WTC11 (cell line): ENCODE results near the gene HLA-DMA. TPM values are rescaled to one million over a fixed set of nuclear protein-coding genes. Genes with fewer than 3 reads are reported as not detected.

Source experiments
- AR ChIP-seq: fragments of 250-450 bp; sonication (Bioruptor Pico); IDR thresholded peaks from 2 replicates; pipeline ENCODE4 v1.9.0; 2021; ENCODE audit warnings: mild to moderate bottlenecking
- ARID4B ChIP-seq: sonication (generic); formaldehyde crosslinking; IDR thresholded peaks from 2 replicates; pipeline ENCODE4 v1.8.0; 2023; ENCODE audit warnings: missing genetic modification reagents, mild to moderate bottlenecking, borderline replicate concordance
- CBFB ChIP-seq: sonication (generic); formaldehyde crosslinking; IDR thresholded peaks from 2 replicates; pipeline ENCODE4 v1.8.1; 2022; ENCODE audit warnings: mild to moderate bottlenecking, low read depth, missing genetic modification reagents
- E2F5 ChIP-seq: sonication (generic); formaldehyde crosslinking; IDR thresholded peaks from 2 replicates; pipeline ENCODE4 v1.8.1; 2022; ENCODE audit warnings: mild to moderate bottlenecking, moderate library complexity, missing genetic modification reagents
- ELF4 ChIP-seq: sonication (generic); formaldehyde crosslinking; IDR thresholded peaks from 2 replicates; pipeline ENCODE4 v1.8.1; 2022; ENCODE audit warnings: low read depth, mild to moderate bottlenecking, moderate library complexity, missing genetic modification reagents
- ETV6 ChIP-seq: sonication (generic); formaldehyde crosslinking; IDR thresholded peaks from 2 replicates; pipeline ENCODE4 v1.8.1; 2022; ENCODE audit warnings: mild to moderate bottlenecking, missing genetic modification reagents
- JAZF1 ChIP-seq: fragments of 250-450 bp; sonication (Bioruptor Pico); IDR thresholded peaks from 2 replicates; pipeline ENCODE4 v1.9.0; 2021; ENCODE audit warnings: moderate library complexity, mild to moderate bottlenecking, inconsistent platforms
- MXD4 ChIP-seq: fragments of 250-450 bp; sonication (Bioruptor Pico); IDR thresholded peaks from 2 replicates; pipeline ENCODE4 v1.8.0; 2021; ENCODE audit warnings: mild to moderate bottlenecking, moderate library complexity, borderline replicate concordance
- NFATC4 ChIP-seq: fragments of 250-450 bp; sonication (Bioruptor Pico); IDR thresholded peaks from 2 replicates; pipeline ENCODE4 v1.9.0; 2021; ENCODE audit warnings: mild to moderate bottlenecking
- NR2C2 ChIP-seq: sonication (generic); formaldehyde crosslinking; IDR thresholded peaks from 2 replicates; pipeline ENCODE4 v1.8.0; 2022; ENCODE audit warnings: mild to moderate bottlenecking, missing genetic modification reagents
- NR3C1 ChIP-seq: sonication (generic); formaldehyde crosslinking; conservative IDR thresholded peaks from 2 replicates; pipeline ENCODE4 v1.8.1; 2023; ENCODE audit warnings: low read depth, mild to moderate bottlenecking, missing genetic modification reagents
- PRRX2 ChIP-seq: fragments of 250-450 bp; sonication (Bioruptor Pico); IDR thresholded peaks from 2 replicates; pipeline ENCODE4 v1.8.0; 2021; ENCODE audit warnings: mild to moderate bottlenecking
- RELA ChIP-seq: sonication (generic); formaldehyde crosslinking; IDR thresholded peaks from 2 replicates; pipeline ENCODE4 v1.8.1; 2022; ENCODE audit warnings: missing genetic modification reagents, mild to moderate bottlenecking, borderline replicate concordance
- RORB ChIP-seq: fragments of 250-450 bp; sonication (Bioruptor Pico); IDR thresholded peaks from 2 replicates; pipeline ENCODE4 v1.9.0; 2021; ENCODE audit warnings: mild to moderate bottlenecking
- SMAD3 ChIP-seq: sonication (generic); formaldehyde crosslinking; IDR thresholded peaks from 2 replicates; pipeline ENCODE4 v1.8.0; 2022; ENCODE audit warnings: missing genetic modification reagents, mild to moderate bottlenecking, borderline replicate concordance
- ZBTB21 ChIP-seq: sonication (generic); formaldehyde crosslinking; IDR thresholded peaks from 2 replicates; pipeline ENCODE4 v1.8.1; 2023; ENCODE audit warnings: mild to moderate bottlenecking, missing genetic modification reagents, borderline replicate concordance
- ZNF121 ChIP-seq: sonication (generic); formaldehyde crosslinking; IDR thresholded peaks from 2 replicates; pipeline ENCODE4 v1.8.0; 2023; ENCODE audit warnings: missing genetic modification reagents
- ZNF416 ChIP-seq: fragments of 250-450 bp; sonication (Bioruptor Pico); IDR thresholded peaks from 2 replicates; pipeline ENCODE4 v1.9.0; 2021; ENCODE audit warnings: mild to moderate bottlenecking, inconsistent platforms
- total RNA-seq: library from RNA; stranded (reverse); gene quantifications from 3 replicates; pipeline ENCODE4 v1.2.3, GENCODE V29; 2021
- TF ChIP-seq, protein P1 (sequence below): fragments of 250-450 bp; sonication (Bioruptor Pico); IDR thresholded peaks from 2 replicates; pipeline ENCODE4 v2.1.2; 2022; ENCODE audit warnings: mild to moderate bottlenecking, moderate library complexity
- TF ChIP-seq, protein P2 (sequence below): sonication (generic); formaldehyde crosslinking; IDR thresholded peaks from 2 replicates; pipeline ENCODE4 v1.8.1; 2022; ENCODE audit warnings: missing genetic modification reagents, borderline replicate concordance
- TF ChIP-seq, protein P3 (sequence below): fragments of 250-450 bp; sonication (Bioruptor Pico); IDR thresholded peaks from 2 replicates; pipeline ENCODE4 v1.9.0; 2021; ENCODE audit warnings: mild to moderate bottlenecking

HLA-DMA gene
- total RNA-seq, 1 experiment from 2014 or later = 6.6 TPM

DNA sequence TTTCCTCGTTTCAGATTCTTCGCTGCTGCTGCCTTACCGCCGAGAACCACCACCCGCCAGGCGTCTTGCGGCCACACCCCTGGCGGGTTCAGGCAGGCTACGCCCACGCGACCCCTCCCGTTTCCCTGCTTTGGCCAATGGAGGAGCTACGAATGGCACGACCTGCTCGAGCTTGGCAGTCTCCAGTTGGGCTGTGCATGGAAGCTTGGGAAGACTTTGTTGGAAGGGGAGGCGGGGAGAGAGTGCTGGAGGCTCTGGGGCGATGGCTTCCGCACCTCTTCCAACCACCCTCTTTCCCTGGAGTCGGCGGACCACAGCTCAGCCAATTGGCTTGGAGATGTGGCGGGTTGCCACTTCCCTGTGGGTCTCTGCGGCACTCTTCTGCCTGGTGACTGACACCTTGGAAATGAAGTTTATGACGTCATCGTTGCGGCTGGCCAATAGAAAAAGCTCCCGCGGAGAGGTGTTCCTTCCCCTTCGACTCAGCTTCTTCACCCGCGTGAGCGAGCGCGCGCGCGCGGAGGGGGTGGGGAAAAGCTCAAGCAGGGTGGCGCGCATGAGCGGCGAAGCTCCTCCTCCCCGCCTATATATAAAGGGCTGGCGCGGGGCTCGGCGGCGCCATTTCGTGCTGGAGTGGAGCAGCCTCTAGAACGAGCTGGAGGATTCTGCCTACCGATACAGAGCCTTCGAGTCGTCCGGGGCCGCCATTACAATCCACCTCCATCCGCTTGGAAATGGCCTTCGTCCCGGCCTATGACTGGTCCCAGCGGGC lies 18.9 kb upstream of the HLA-DMA start (continued):
- TF ChIP-seq ARID4B (0 out of 2 replicates have a peak, but pooled peaks have one; percentile 14), MXD4 (no peak), ZNF416 (CRISPR knock-in tag) (no peak), ZBTB21 (CRISPR knock-in tag) (peak; percentile 68; the same call in 1 of the 2 replicates), ELF4 (CRISPR knock-in tag) (no peak), RELA (CRISPR knock-in tag) (no peak), NR3C1 (no peak), NR2C2 (CRISPR knock-in tag) (no peak), E2F5 (CRISPR knock-in tag) (peak; percentile 23; the same call in 1 of the 2 replicates), NFATC4 (CRISPR knock-in tag) (no peak), ZNF121 (CRISPR knock-in tag) (no peak), JAZF1 (CRISPR knock-in tag) (no peak), RORB (CRISPR knock-in tag) (no peak), ETV6 (peak; percentile 12; the same call in 1 of the 2 replicates), PRRX2 (CRISPR knock-in tag) (no peak), SMAD3 (CRISPR knock-in tag) (no peak), CBFB (CRISPR knock-in tag) (no peak), AR (CRISPR knock-in tag) (peak; percentile 72; the same call in 1 of the 2 replicates)
- TF ChIP-seq, protein P1, sequence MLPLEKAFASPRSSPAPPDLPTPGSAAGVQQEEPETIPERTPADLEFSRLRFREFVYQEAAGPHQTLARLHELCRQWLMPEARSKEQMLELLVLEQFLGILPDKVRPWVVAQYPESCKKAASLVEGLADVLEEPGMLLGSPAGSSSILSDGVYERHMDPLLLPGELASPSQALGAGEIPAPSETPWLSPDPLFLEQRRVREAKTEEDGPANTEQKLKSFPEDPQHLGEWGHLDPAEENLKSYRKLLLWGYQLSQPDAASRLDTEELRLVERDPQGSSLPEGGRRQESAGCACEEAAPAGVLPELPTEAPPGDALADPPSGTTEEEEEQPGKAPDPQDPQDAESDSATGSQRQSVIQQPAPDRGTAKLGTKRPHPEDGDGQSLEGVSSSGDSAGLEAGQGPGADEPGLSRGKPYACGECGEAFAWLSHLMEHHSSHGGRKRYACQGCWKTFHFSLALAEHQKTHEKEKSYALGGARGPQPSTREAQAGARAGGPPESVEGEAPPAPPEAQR (CRISPR knock-in tag) = no peak
- TF ChIP-seq, protein P2, sequence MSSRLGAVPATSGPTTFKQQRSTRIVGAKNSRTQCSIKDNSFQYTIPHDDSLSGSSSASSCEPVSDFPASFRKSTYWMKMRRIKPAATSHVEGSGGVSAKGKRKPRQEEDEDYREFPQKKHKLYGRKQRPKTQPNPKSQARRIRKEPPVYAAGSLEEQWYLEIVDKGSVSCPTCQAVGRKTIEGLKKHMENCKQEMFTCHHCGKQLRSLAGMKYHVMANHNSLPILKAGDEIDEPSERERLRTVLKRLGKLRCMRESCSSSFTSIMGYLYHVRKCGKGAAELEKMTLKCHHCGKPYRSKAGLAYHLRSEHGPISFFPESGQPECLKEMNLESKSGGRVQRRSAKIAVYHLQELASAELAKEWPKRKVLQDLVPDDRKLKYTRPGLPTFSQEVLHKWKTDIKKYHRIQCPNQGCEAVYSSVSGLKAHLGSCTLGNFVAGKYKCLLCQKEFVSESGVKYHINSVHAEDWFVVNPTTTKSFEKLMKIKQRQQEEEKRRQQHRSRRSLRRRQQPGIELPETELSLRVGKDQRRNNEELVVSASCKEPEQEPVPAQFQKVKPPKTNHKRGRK (CRISPR knock-in tag) = no peak
- TF ChIP-seq, protein P3, sequence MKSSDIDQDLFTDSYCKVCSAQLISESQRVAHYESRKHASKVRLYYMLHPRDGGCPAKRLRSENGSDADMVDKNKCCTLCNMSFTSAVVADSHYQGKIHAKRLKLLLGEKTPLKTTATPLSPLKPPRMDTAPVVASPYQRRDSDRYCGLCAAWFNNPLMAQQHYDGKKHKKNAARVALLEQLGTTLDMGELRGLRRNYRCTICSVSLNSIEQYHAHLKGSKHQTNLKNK (CRISPR knock-in tag) = peak; percentile 80
